KG1 (cell line): Measurements from ENCODE around the gene NPIPB6.

ENCODE experiments used
- DNase-seq: peaks from one replicate; lab custom pipeline; 2025; lab: John Stamatoyannopoulos, UW

NPIPB6 gene

GRCh38 chr16:28298511-28298878 is 64.8 kb downstream of the NPIPB6 start:
- no peak for DNase-seq

DNA sequence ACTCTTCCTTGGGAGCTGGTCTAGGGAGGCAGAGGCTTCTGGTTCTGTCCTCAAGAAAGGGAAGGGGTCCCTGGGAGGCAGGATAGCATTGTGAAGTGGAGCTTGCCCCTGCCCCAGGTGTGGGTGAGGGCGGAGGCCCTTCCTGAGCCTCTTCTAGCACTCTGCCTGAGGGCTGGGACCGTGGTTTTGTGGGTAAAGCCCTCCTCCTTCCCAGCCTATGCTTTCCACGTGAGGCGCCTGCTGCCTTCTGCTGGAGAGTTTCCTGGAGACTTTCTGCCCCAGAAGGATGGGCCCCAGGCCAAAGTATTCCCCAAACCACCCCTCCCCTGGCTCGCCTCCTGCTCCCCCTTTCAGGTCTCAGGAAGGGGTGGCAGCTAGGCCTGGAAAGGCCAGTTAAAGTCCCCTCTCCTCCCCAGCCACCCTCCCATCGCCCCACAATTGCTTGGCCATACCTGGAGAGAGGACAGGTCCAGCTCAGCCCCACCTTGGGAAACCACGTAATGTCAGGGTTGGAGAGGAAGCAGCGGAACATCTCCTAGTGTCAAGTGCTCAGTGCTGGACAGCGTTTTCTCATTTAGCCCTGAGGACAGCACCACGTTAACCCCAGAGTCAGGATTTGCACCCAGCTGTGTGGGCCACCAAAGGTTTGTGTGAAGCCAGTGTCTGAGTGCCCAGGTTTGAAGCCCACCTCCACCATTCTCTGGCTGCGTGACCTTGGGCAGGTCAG is 65.4 kb downstream of the NPIPB6 start:
- DNase-seq, result no peak

DNA sequence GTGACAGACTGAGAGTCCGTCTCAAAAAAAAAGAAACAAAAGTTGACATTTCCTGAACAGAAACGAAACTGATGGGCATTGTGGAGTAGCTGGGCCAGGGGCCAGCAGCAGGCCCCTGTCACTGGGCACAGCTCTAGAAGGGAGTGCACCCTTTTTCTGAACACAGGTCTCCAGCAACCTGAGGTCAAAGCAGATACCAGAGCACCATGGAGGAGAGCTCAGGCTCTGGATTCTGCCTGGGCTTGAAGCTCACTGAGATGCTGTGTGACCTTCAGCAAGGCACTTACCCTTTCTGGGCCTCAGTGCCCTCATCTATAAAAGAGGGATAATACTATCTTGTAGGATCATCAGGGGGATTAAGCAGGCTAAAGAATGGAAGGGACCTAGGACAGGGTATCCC is 66.0 kb downstream of the NPIPB6 start:
- no peak for DNase-seq

DNA sequence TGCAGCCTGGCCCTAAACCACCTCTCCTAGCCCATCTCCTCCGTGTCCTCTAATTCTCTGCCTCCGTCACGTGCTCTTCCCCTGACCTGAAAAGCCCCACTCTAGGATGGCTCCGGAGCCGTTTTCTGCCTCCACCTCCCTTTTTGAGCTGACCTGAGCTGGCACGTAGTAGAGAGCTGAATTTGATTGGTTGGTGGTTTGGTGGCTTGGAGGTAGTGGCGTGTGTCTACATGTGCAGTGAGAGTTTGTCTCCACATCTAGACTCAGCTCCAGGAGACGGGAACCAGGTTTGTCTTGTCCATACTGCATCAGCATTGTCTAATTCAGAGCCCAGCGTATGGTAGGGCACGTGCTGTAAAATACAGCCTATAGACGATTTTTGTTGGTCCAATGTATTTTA is 68.0 kb downstream of the NPIPB6 start:
- DNase-seq, result no peak

DNA sequence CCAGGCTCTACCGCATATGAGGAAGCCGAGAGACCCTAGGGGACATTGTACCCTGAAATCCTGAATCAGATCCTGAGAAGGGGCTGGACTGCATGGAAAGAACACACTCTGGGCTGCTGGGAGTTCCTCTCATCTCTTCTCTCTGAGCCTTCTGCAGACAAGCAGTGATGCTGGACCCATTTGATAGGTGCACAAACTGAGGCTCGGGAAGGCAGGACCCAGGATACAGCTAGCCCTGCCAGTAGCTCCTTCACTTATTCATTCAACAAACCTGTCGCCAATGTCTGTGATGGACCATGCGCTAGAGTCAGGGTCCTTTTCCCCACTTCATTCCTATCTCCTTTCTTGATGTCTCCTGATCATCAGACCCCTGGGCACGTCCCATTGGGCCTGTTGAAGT is 69.1 kb downstream of the NPIPB6 start:
- no peak for DNase-seq

- no peak for DNase-seq
Observed at GRCh38 chr16:28293601-28293960, 69.7 kb downstream of the NPIPB6 start.

DNA sequence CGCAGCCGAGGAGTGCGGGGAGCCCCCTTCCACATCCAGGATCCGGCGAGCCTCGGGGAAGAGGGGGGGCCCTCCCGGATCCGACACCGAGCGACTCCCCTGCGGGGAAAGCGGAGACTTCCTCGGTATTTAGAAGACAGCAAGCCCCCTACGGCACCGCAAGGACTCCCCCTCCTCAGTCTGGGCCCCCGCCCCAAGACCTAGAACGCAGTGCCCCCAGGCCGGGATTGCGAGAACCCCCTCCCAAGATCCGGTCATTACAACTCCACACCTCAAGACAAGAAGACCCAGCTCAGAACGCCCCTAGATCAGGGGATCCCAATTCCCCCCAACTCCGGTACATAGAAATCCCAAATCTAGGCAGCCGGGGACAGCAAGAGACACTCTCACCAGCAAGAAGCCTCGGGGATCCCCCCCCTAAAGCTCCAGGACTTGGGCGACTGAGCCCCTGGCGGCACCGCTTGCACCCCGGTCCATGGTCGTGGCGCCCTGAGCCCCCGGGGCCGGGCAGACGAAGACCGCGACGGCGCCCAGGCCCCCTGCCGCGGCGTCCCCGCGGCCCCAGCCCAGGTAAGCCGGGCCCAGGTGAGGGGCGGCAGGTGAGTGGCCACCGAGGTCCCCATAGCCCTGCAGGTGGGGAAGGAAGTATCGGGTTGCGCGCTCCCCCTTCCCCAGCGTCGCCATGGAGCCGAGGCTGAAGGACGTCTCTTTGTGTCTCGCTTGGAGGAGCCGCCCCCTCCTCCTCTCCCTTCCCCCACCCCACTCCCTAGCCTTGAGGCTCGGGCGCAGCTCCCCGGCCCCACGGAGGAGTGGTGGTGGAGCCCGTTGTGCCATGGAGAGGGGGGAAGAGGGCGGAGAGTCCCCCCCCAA is 70.3 kb downstream of the NPIPB6 start:
- DNase-seq, result no peak
